HCT116 (cell line): ENCODE data around the gene SH3TC1. TPM values are rescaled to one million over a fixed set of nuclear protein-coding genes. Genes with fewer than 3 reads are reported as not detected.

ENCODE experiments used
- ATAC-seq: fragments of 200-7000 bp; cut with Tn5 transposase; 2 replicates; pipeline ENCODE4 v1.9.1; 2020; ENCODE audit warnings: mild to moderate bottlenecking, moderate library complexity
- BruUV-seq: library from RNA; stranded (reverse); fragments of 400-500 nt; replicated peaks from 2 replicates; lab custom pipeline; 2021; lab: Mats Ljungman, UMichigan
- CTCF ChIA-PET: fragments of 300-600 bp; sonication (Branson Sonifier 250); formaldehyde crosslinking; loops from one replicate; lab custom pipeline; 2021; ENCODE audit warnings: antibody characterized with exemption; lab: Charles Lee
- POLR2A ChIA-PET: fragments of 300-600, 350-600 bp; sonication (Branson Sonifier 250); formaldehyde crosslinking; loops from one replicate; lab custom pipeline; 2021; ENCODE audit warnings: antibody characterized with exemption; lab: Charles Lee
- RAD21 ChIA-PET, 2 experiments: fragments of 300-600 bp; sonication (Branson Sonifier 250); formaldehyde crosslinking; loops; one replicate each; lab custom pipeline; 2023; ENCODE audit warnings: low total read pairs in 2 of 2; ENCODE audit not compliant: uncharacterized antibody in 2 of 2, unreplicated experiment in 2 of 2, low non-redundant PET in 1 of 2; lab: Charles Lee
- DNase-seq: peaks from one replicate; pipeline ENCODE4 v3.0.0-alpha.2; 2010; ENCODE audit warnings: low read depth, low spot score
- H2AFZ ChIP-seq: fragments of 200-600 bp; shearing (Covaris generic), sonication (generic); 2 replicates; pipeline ENCODE4 v1.6.1; 2017; ENCODE audit warnings: low read depth, mixed run types, mixed read lengths, antibody characterized with exemption, low read length; ENCODE audit not compliant: poor library complexity, severe bottlenecking
- H3K27ac ChIP-seq: 2 replicates; pipeline ENCODE4 v1.5.1; 2012; ENCODE audit warnings: low read depth, low read length
- H3K27me3 ChIP-seq: fragments of 200-600 bp; sonication (generic); 2 replicates; pipeline ENCODE4 v1.6.1; 2016; ENCODE audit warnings: mixed run types, low read length, mixed read lengths; ENCODE audit not compliant: insufficient read depth
- H3K36me3 ChIP-seq, 2 experiments: fragments of 200-500 bp in 1 of 2; fragments of 200-600 bp in 1 of 2; sonication (Bioruptor generic) in 1 of 2; sonication (generic) in 1 of 2; 2 replicates each; pipeline versions ENCODE4 v1.5.1 to v1.6.1; 2014 to 2016; ENCODE audit warnings: low read length in 2 of 2, inconsistent platforms in 1 of 2, mixed read lengths in 1 of 2, mixed run types in 1 of 2; ENCODE audit not compliant: insufficient read depth in 2 of 2, control insufficient read depth in 1 of 2
- H3K4me1 ChIP-seq, 2 experiments: fragments of 200-600 bp in 1 of 2; sonication (generic) in 1 of 2; 2 replicates each; pipeline versions ENCODE4 v1.5.1 to v1.6.1; 2012 to 2017; ENCODE audit warnings: low read length in 2 of 2, inconsistent platforms in 1 of 2, mild to moderate bottlenecking in 1 of 2, mixed read lengths in 1 of 2, mixed run types in 1 of 2, moderate library complexity in 1 of 2; ENCODE audit not compliant: insufficient read depth in 2 of 2, control insufficient read depth in 1 of 2
- H3K4me2 ChIP-seq: fragments of 200-600 bp; sonication (generic); 2 replicates; pipeline ENCODE4 v1.6.1; 2017; ENCODE audit warnings: mixed run types, low read length, mixed read lengths
- H3K4me3 ChIP-seq, 2 experiments: fragments of 200-600 bp in 1 of 2; sonication (generic) in 1 of 2; replicated peaks in 1 of 2; 2 replicates each; pipeline ENCODE4 v1.5.1; 2011 to 2016; ENCODE audit warnings: low read length in 2 of 2, control low read depth in 1 of 2, low read depth in 1 of 2, mild to moderate bottlenecking in 1 of 2, mixed read lengths in 1 of 2, mixed run types in 1 of 2
- H3K79me2 ChIP-seq: fragments of 200-600 bp; sonication (generic); 2 replicates; pipeline ENCODE4 v1.6.1; 2017; ENCODE audit warnings: mild to moderate bottlenecking, mixed run types, low read length, moderate library complexity, mixed read lengths; ENCODE audit not compliant: insufficient read depth
- H3K9ac ChIP-seq: fragments of 200-600 bp; sonication (generic); 2 replicates; pipeline ENCODE4 v1.6.1; 2016; ENCODE audit warnings: low read length, mixed read lengths
- H3K9me2 ChIP-seq: fragments of 200-600 bp; sonication (generic), shearing (Covaris generic); 2 replicates; pipeline ENCODE4 v1.6.1; 2017; ENCODE audit warnings: mixed run types, mild to moderate bottlenecking, moderate library complexity; ENCODE audit not compliant: insufficient read depth
- H3K9me3 ChIP-seq, 2 experiments: fragments of 200-500 bp in 1 of 2; fragments of 200-600 bp in 1 of 2; sonication (Bioruptor generic) in 1 of 2; sonication (generic) in 1 of 2; 2 replicates each; pipeline ENCODE4 v1.6.1; 2014 to 2017; ENCODE audit warnings: low read length in 2 of 2, mixed read lengths in 2 of 2, inconsistent platforms in 1 of 2, low read depth in 1 of 2, mild to moderate bottlenecking in 1 of 2, mixed run types in 1 of 2, moderate library complexity in 1 of 2; ENCODE audit not compliant: control insufficient read depth in 1 of 2, insufficient read depth in 1 of 2
- H4K20me1 ChIP-seq: fragments of 200-600 bp; sonication (generic), shearing (Covaris generic); 2 replicates; pipeline ENCODE4 v1.6.1; 2017; ENCODE audit warnings: mixed run types, mild to moderate bottlenecking, moderate library complexity; ENCODE audit not compliant: insufficient read depth
- CBX3 ChIP-seq: IDR thresholded peaks from 2 replicates; pipeline ENCODE4 v1.6.1; 2012; ENCODE audit warnings: low read depth
- CTCF ChIP-seq, 3 experiments: fragments of 200-600 bp in 1 of 3; sonication (generic) in 1 of 3; IDR thresholded peaks in 2 of 3; conservative IDR thresholded peaks in 1 of 3; 2 replicates each; pipeline ENCODE4 v1.5.1; 2012 to 2017; ENCODE audit warnings: low read depth in 2 of 3, low read length in 2 of 3, antibody characterized with exemption in 1 of 3, borderline replicate concordance in 1 of 3, control low read depth in 1 of 3, mild to moderate bottlenecking in 1 of 3, mixed read lengths in 1 of 3, mixed run types in 1 of 3, moderate library complexity in 1 of 3; ENCODE audit not compliant: insufficient read depth in 1 of 3
- EGR1 ChIP-seq: IDR thresholded peaks from 2 replicates; pipeline ENCODE4 v1.6.1; 2012; ENCODE audit warnings: low read depth
- ELF1 ChIP-seq: IDR thresholded peaks from 2 replicates; pipeline ENCODE4 v1.6.1; 2012; ENCODE audit warnings: low read depth, borderline replicate concordance
- EZH2 ChIP-seq: fragments of 200-600 bp; sonication (generic); IDR thresholded peaks from 2 replicates; pipeline ENCODE4 v1.6.1; 2017; ENCODE audit warnings: antibody characterized with exemption, mixed run types
- EZH2phosphoT487 ChIP-seq: fragments of 200-600 bp; IDR thresholded peaks from 2 replicates; pipeline ENCODE4 v1.6.1; 2018; ENCODE audit warnings: antibody characterized with exemption, borderline replicate concordance
- FOSL1 ChIP-seq: IDR thresholded peaks from 2 replicates; pipeline ENCODE4 v1.6.1; 2012; ENCODE audit warnings: low read depth
- JUND ChIP-seq: IDR thresholded peaks from 2 replicates; pipeline ENCODE4 v1.6.1; 2012
- MAX ChIP-seq: IDR thresholded peaks from 2 replicates; pipeline ENCODE4 v1.6.1; 2012
- POLR2A ChIP-seq: IDR thresholded peaks from 2 replicates; pipeline ENCODE4 v1.7.0; 2011; ENCODE audit warnings: borderline replicate concordance; ENCODE audit not compliant: insufficient read depth, insufficient read length; ENCODE audit errors: extremely low read depth
- POLR2AphosphoS5 ChIP-seq: IDR thresholded peaks from 2 replicates; pipeline ENCODE4 v1.6.1; 2011; ENCODE audit warnings: mild to moderate bottlenecking, low read depth, low read length, moderate library complexity
- RAD21 ChIP-seq: IDR thresholded peaks from 2 replicates; pipeline ENCODE4 v1.6.1; 2012; ENCODE audit warnings: low read depth, mild to moderate bottlenecking
- REST ChIP-seq: IDR thresholded peaks from 2 replicates; pipeline ENCODE4 v1.6.1; 2012; ENCODE audit warnings: low read depth
- SIN3A ChIP-seq: IDR thresholded peaks from 2 replicates; pipeline ENCODE4 v1.6.1; 2012; ENCODE audit warnings: low read depth
- TCF7L2 ChIP-seq: IDR thresholded peaks from 2 replicates; pipeline ENCODE4 v1.7.0; 2011; ENCODE audit warnings: borderline replicate concordance, inconsistent platforms; ENCODE audit not compliant: insufficient read depth, insufficient read length; ENCODE audit errors: extremely low read depth
- YY1 ChIP-seq: IDR thresholded peaks from 2 replicates; pipeline ENCODE4 v1.6.1; 2011; ENCODE audit warnings: low read length, low read depth, moderate library complexity, mild to moderate bottlenecking; ENCODE audit not compliant: insufficient replicate concordance; ENCODE audit errors: extremely low read depth
- ZBTB33 ChIP-seq: IDR thresholded peaks from 2 replicates; pipeline ENCODE4 v1.6.1; 2011; ENCODE audit warnings: mild to moderate bottlenecking, low read length, moderate library complexity; ENCODE audit not compliant: insufficient replicate concordance; ENCODE audit errors: extremely low read depth
- ZFX ChIP-seq: fragments of 450-650 bp; IDR thresholded peaks from 2 replicates; pipeline ENCODE4 v1.6.1; 2017
- ZNF274 ChIP-seq: fragments of 200-500 bp; sonication (Bioruptor generic); IDR thresholded peaks from 2 replicates; pipeline ENCODE4 v1.6.1; 2014; ENCODE audit warnings: mild to moderate bottlenecking, low read depth, low read length, inconsistent platforms
- intact Hi-C: fragments of 100-400 bp; cut with micrococcal nuclease; formaldehyde crosslinking; loops from 2 replicates; pipeline ENCODE4 v1.10.0; 2022
- total RNA-seq: library from RNA; stranded (reverse); gene quantifications from one replicate; pipeline ENCODE4 v1.2.1, GENCODE V29; 2021; ENCODE audit not compliant: unreplicated experiment

Gene SH3TC1
- total RNA-seq, 1 experiment from 2014 or later, result 12.5 TPM

GRCh38 chr4:8231551-8232049 is 32.5 kb downstream of the SH3TC1 start:
- ChIA-PET RAD21 (no interaction called here), CTCF (no interaction called here)
- intact Hi-C loops, result no loop called here
- Histone ChIP-seq H4K20me1 (no peaks in the 10 kb centered on the region), H3K4me1 (peaks cover 10 to 12% of the 10 kb centered on the region in 2 experiments)
- ATAC-seq, result no peak
- TF ChIP-seq SIN3A (no peak), POLR2A (no peak), REST (no peak), ZFX (no peak), FOSL1 (no peak), ELF1 (no peak), CBX3 (no peak), EZH2 (no peak), CTCF (IDR thresholded peaks at IDR 0.05 in 2 of 3, conservative IDR thresholded peaks at IDR 0.05 in 1 of 3; ENCODE audit: borderline replicate concordance in 1 of 3, insufficient read depth in 1 of 3, low read depth in 2 of 3, low read length in 2 of 3) (no peak), TCF7L2 (no peak), JUND (no peak), EGR1 (no peak), POLR2AphosphoS5 (no peak), YY1 (no peak), MAX (no peak), EZH2phosphoT487 (no peak), ZBTB33 (no peak), ZNF274 (no peak), RAD21 (no peak)
- TF ChIP-seq, all 23 proteins: peak for 0
- H3K79me2 ChIP-seq, result no peaks in the 10 kb centered on the region
- POLR2A ChIA-PET, result no interaction called here
- no peak overlapping the region for H3K4me2 ChIP-seq
- no peaks in the 10 kb centered on the region for H3K9me3 ChIP-seq
- no peak overlapping the region for H3K4me3 ChIP-seq
- H3K9ac ChIP-seq, result no peak overlapping the region
- no peaks in the 10 kb centered on the region for H3K9me2 ChIP-seq
- no peaks in the 10 kb centered on the region for H3K27me3 ChIP-seq
- BruUV-seq, result no TSS peak
- no peak overlapping the region for H3K27ac ChIP-seq
- H3K36me3 ChIP-seq, result no peaks in the 10 kb centered on the region
- DNase-seq, result no peak
- H2AFZ ChIP-seq, result no peak overlapping the region
